ENCODE results near the gene COLEC11.

Gene COLEC11

DNA sequence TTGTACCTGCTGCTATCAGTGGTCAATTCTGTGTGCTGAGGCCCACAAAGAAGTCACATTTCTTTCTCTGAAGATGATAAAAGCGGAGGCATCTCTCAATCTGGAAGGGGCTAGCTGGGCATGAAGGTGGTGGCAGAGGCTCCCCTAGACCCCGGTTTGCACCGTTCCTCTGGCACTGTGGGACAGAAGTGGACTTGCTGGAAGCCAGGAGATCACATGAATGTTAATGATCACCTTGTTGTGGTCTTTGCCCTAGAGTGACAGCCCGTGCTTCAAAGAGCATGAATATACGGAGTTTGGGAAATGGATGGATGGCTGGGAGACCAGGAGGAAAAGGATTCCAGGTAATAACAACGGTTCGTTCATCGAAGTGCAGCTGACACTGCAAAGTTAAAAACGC lies 83.3 kb downstream of the COLEC11 start:
- DNase-seq = no peak

GRCh38 chr2:3679180-3679579 lies 84.3 kb downstream of the COLEC11 start:
- no peak for DNase-seq

- DNase-seq = no peak
Measured at GRCh38 chr2:3679616-3680393, 84.9 kb downstream of the COLEC11 start.

DNA sequence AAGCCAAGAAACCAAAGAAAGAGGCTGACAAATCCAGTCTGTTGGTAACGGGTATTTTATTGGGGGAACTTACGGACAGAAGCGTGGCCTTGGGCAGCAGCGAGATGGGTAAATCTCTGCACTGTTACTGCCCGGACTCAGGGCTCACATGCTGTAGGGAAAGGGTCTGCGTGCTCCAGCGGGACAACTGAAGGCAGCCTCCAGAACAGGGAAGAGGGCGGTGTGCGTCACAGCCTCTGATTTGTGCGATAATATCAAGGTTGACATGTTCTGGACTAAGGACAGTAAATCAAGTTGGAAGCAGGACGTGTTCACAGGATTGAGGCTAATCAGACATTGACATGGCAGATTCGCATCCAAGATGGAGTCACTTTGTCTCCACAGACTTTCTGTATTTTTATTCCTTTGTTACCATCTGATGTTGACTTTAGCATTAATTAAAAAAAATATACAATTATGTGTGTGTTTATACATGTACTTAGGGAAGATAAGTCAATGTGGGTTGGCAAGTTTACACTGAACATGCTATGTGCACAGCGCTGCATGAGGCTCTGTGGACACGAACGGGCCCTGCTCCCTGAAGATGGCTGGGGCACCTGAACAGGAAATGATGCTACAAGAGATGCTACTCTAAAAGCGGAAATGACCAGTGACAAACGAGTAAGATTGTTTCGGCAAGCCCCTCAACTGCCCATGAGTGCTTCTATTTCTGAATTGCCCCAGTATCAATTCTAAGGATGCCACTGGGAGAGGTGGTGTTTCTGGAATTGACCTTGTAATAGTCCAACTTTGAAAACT lies 85.8 kb downstream of the COLEC11 start:
- no peak for DNase-seq

DNA sequence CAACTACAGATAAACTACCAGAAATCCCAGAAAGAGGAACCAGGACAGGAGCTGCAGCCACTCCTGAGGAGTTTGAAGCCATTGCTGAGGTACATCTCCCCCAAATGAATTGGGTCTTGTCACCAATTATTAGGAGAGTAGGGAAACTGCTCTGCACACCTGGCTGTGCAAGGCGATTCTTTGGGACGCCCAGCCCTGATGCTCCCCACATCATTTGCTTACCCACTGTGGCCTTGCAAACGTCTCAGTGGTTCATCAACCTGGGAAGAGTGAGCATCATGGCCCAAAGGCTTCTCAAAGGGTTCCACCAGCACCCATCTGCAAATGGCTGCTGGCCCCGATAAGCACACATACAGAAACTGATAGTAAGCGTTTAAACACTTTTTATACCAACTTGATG lies 86.7 kb downstream of the COLEC11 start:
- no peak for DNase-seq

- no peak for DNase-seq
Measured at GRCh38 chr2:3682811-3683210, 87.9 kb downstream of the COLEC11 start.

DNA sequence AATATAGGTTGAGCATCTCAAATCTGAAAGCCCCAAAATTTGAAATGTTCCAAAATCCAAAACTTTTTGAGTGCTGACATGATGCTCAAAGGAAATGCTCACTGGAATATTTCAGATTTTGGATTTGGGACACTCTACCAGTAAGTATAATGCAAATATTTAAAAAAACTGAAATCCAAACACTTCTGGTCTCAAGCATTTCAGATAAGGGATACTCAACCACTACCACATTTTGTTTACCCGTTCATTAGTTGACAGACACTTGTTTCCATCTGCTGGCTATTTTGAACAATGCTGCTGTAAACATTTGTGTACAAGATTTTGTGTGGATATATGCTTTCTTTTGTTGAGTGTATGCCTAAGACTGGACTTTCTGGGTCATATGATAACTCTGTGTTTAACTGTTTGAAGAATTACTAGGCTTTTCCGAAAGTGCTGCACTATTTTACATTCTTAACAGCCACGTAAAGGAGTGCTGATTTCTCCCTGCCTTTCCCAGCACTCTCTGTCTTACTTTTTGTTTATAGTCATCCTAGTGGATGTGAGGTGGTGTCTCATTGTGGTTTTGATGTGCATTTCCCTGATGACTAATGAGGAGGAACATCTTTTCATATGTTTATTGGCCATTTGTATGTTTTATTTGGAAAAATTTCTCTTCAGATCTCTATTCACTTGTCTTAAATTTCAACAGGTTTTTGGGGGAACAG lies 89.0 kb downstream of the COLEC11 start:
- no peak for DNase-seq

GRCh38 chr2:3689998-3690748 lies 95.3 kb downstream of the COLEC11 start:
- DNase-seq = no peak

DNA sequence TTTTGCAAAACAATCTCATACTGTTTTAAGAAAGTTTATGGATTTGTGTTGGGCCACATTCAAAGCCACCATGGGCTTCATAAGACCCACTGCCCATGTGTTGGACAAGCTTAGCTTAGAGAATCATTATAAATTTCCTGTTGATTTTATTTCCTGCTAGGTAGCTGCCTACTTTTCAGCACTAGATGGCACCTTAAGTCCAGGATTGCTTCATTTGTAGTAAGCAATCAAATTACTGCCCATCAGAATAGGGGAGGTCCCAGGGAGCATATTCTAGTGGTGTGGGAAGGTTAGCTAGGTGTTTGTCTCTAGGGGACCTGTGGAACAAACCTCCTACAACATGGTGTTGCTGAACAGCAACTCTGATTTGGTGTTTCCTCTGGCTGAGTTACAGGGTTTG lies 97.5 kb downstream of the COLEC11 start:
- no peak for DNase-seq
